HEK293 (cell line): ENCODE results near the gene LDLR.

Experiments used
- CTCF ChIA-PET: fragments of 350-600 bp; formaldehyde crosslinking; extraction: SDS; loops from one replicate; lab custom pipeline; 2021; ENCODE audit warnings: antibody characterized with exemption; lab: Yijun Ruan, JAX
- POLR2A ChIA-PET: fragments of 300-600 bp; formaldehyde crosslinking; extraction: SDS; loops from one replicate; lab custom pipeline; 2020; ENCODE audit warnings: antibody characterized with exemption, inconsistent platforms; lab: Yijun Ruan, JAX
- H3K27ac ChIP-seq: fragments of 200-500 bp; sonication (Bioruptor generic); 2 replicates; pipeline ENCODE4 v1.5.1; 2014; ENCODE audit warnings: low read depth, low read length, control low read depth, inconsistent platforms; ENCODE audit errors: extremely low read depth
- H3K36me3 ChIP-seq, 2 experiments: fragments of 200-500 bp in 1 of 2; sonication (Bioruptor generic) in 1 of 2; 1 replicate in 1 of 2; 2 replicates in 1 of 2; pipeline ENCODE4 v1.5.1; 2014 to 2017; ENCODE audit warnings: inconsistent platforms in 2 of 2, low read length in 2 of 2; ENCODE audit not compliant: control insufficient read depth in 2 of 2, insufficient read depth in 1 of 2
- H3K4me1 ChIP-seq: fragments of 200-500 bp; sonication (Bioruptor generic); 2 replicates; pipeline ENCODE4 v1.5.1; 2014; ENCODE audit warnings: mild to moderate bottlenecking, low read length, inconsistent platforms; ENCODE audit not compliant: control insufficient read depth, insufficient read depth
- H3K4me3 ChIP-seq: 2 replicates; pipeline ENCODE4 v1.5.1; 2011; ENCODE audit warnings: low read depth, mild to moderate bottlenecking, control low read depth, low read length, moderate library complexity
- H3K9me3 ChIP-seq: fragments of 200-500 bp; sonication (Bioruptor generic); 2 replicates; pipeline ENCODE4 v1.5.1; 2014; ENCODE audit warnings: low read depth, low read length, inconsistent platforms; ENCODE audit not compliant: control insufficient read depth, insufficient read depth
- GLI4 ChIP-seq: fragments of 450-650 bp; formaldehyde crosslinking; IDR thresholded peaks from 2 replicates; pipeline ENCODE4 v1.5.1; 2016; ENCODE audit warnings: missing biosample characterization, missing genetic modification characterization
- KLF16 ChIP-seq: fragments of 450-650 bp; formaldehyde crosslinking; IDR thresholded peaks from 2 replicates; pipeline ENCODE4 v1.5.1; 2017; ENCODE audit warnings: missing biosample characterization, missing genetic modification characterization
- MEIS1 ChIP-seq: sonication (generic); formaldehyde crosslinking; IDR thresholded peaks from 2 replicates; pipeline ENCODE4 v1.8.1; 2022; ENCODE audit warnings: missing genetic modification reagents, mild to moderate bottlenecking, borderline replicate concordance
- OVOL3 ChIP-seq: fragments of 450-650 bp; formaldehyde crosslinking; IDR thresholded peaks from 2 replicates; pipeline ENCODE4 v1.5.1; 2016; ENCODE audit warnings: missing biosample characterization, missing genetic modification characterization
- PRDM1 ChIP-seq: fragments of 450-650 bp; formaldehyde crosslinking; IDR thresholded peaks from 2 replicates; pipeline ENCODE4; 2016; ENCODE audit warnings: missing biosample characterization, missing genetic modification characterization
- SP2 ChIP-seq: fragments of 450-650 bp; formaldehyde crosslinking; IDR thresholded peaks from 2 replicates; pipeline ENCODE4 v1.5.1; 2016; ENCODE audit warnings: missing biosample characterization, missing genetic modification characterization
- WT1 ChIP-seq: fragments of 450-650 bp; formaldehyde crosslinking; IDR thresholded peaks from 2 replicates; pipeline ENCODE4 v1.5.1; 2016; ENCODE audit warnings: missing biosample characterization, missing genetic modification characterization
- ZNF24 ChIP-seq: fragments of 450-650 bp; formaldehyde crosslinking; IDR thresholded peaks from 2 replicates; pipeline ENCODE4 v1.5.1; 2016; ENCODE audit warnings: missing biosample characterization, missing genetic modification characterization
- ZNF416 ChIP-seq: fragments of 450-650 bp; formaldehyde crosslinking; IDR thresholded peaks from 2 replicates; pipeline ENCODE4 v1.5.1; 2016; ENCODE audit warnings: missing biosample characterization, missing genetic modification characterization
- ZNF555 ChIP-seq: fragments of 450-650 bp; formaldehyde crosslinking; conservative IDR thresholded peaks from 2 replicates; pipeline ENCODE4 v1.5.1; 2017; ENCODE audit warnings: missing biosample characterization, mild to moderate bottlenecking, missing genetic modification characterization, inconsistent platforms
- ZNF560 ChIP-seq: fragments of 450-650 bp; formaldehyde crosslinking; IDR thresholded peaks from 2 replicates; pipeline ENCODE4 v1.5.1; 2017; ENCODE audit warnings: missing biosample characterization, missing genetic modification characterization, borderline replicate concordance
- ZNF664 ChIP-seq: fragments of 450-650 bp; formaldehyde crosslinking; IDR thresholded peaks from 2 replicates; pipeline ENCODE4 v1.5.1; 2016; ENCODE audit warnings: missing biosample characterization, missing genetic modification characterization
- ZNF791 ChIP-seq: fragments of 450-650 bp; formaldehyde crosslinking; IDR thresholded peaks from 2 replicates; pipeline ENCODE4 v1.5.1; 2016; ENCODE audit warnings: missing biosample characterization, missing genetic modification characterization
- ZNF830 ChIP-seq: fragments of 450-650 bp; IDR thresholded peaks from 2 replicates; pipeline ENCODE4 v1.5.0; 2018; ENCODE audit warnings: missing biosample characterization, missing genetic modification characterization, low read depth, mild to moderate bottlenecking, moderate library complexity
- TF ChIP-seq, protein P1 (sequence below): fragments of 450-650 bp; formaldehyde crosslinking; IDR thresholded peaks from 2 replicates; pipeline ENCODE4 v1.5.1; 2016; ENCODE audit warnings: missing biosample characterization, missing genetic modification characterization
- TF ChIP-seq, protein P2 (sequence below): fragments of 450-650 bp; formaldehyde crosslinking; IDR thresholded peaks from 2 replicates; pipeline ENCODE4 v1.5.1; 2017; ENCODE audit warnings: missing biosample characterization, missing genetic modification characterization
- TF ChIP-seq, protein P3 (sequence below): fragments of 450-650 bp; formaldehyde crosslinking; IDR thresholded peaks from 2 replicates; pipeline ENCODE4 v1.5.1; 2016; ENCODE audit warnings: missing biosample characterization, missing genetic modification characterization, low read depth
- TF ChIP-seq, protein P4 (sequence below): fragments of 450-650 bp; formaldehyde crosslinking; IDR thresholded peaks from 2 replicates; pipeline ENCODE4 v1.5.1; 2016; ENCODE audit warnings: missing biosample characterization, missing genetic modification characterization
- TF ChIP-seq, protein P5 (sequence below): fragments of 450-650 bp; formaldehyde crosslinking; IDR thresholded peaks from 2 replicates; pipeline ENCODE4 v1.5.1; 2016; ENCODE audit warnings: missing biosample characterization, missing genetic modification characterization
- TF ChIP-seq, protein P6 (sequence below): fragments of 450-650 bp; IDR thresholded peaks from 2 replicates; pipeline ENCODE4 v1.5.1; 2018; ENCODE audit warnings: missing biosample characterization, missing genetic modification characterization
- TF ChIP-seq, protein P7 (sequence below): fragments of 450-650 bp; formaldehyde crosslinking; IDR thresholded peaks from 2 replicates; pipeline ENCODE4 v1.5.1; 2017; ENCODE audit warnings: missing biosample characterization, missing genetic modification characterization
- TF ChIP-seq, protein P8 (sequence below): fragments of 450-650 bp; formaldehyde crosslinking; IDR thresholded peaks from 2 replicates; pipeline ENCODE4 v1.5.1; 2016; ENCODE audit warnings: missing biosample characterization, missing genetic modification characterization

LDLR gene

DNA sequence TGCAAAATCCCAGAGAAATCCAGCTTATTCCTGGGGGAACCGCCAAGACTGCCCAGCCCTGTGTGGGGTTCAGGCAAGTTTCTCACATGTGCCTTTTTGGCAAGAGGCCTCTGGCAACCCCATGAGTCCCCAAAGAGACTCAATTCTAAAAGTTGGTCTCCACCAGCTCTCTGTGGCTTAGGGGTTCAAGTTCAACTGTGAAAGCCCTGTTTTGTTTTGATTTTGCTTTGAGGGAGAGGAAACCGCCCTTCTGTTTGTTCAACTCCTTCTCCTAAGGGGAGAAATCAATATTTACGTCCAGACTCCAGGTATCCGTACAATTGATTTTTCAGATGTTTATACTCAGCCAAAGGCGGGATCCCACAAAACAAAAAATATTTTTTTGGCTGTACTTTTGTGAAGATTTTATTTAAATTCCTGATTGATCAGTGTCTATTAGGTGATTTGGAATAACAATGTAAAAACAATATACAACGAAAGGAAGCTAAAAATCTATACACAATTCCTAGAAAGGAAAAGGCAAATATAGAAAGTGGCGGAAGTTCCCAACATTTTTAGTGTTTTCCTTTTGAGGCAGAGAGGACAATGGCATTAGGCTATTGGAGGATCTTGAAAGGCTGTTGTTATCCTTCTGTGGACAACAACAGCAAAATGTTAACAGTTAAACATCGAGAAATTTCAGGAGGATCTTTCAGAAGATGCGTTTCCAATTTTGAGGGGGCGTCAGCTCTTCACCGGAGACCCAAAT lies 583 bp upstream of the LDLR start:
- Histone ChIP-seq H3K4me1 (peaks cover 10% of the 10 kb centered on the region; the same call in 1 of the 2 replicates), H3K4me3 (no peak overlapping the region), H3K9me3 (no peaks in the 10 kb centered on the region), H3K27ac (peak overlapping the region; percentile 90), H3K36me3 (no peaks in the 10 kb centered on the region; a peak in 1 of 3 replicates)
- POLR2A ChIA-PET: interaction anchor here (1.0 to 1.5 kb wide), 3 partner anchors 9 to 152 kb away, joined by 3 to 5 read pairs (median 4); no protein-coding TSS in a partner anchor
- CTCF ChIA-PET: interaction anchor here (0.7 to 2.6 kb wide), 3 partner anchors 21 to 53 kb away, joined by 4 to 13 read pairs (median 6); no protein-coding TSS in a partner anchor
- TF ChIP-seq OVOL3 (tag by site-specific recombination) (no peak; the same call in 1 of the 2 replicates), KLF16 (tag by site-specific recombination) (no peak), ZNF560 (tag by site-specific recombination) (no peak), ZNF24 (tag by site-specific recombination) (no peak), ZNF416 (tag by site-specific recombination) (no peak), ZNF555 (tag by site-specific recombination) (no peak), WT1 (tag by site-specific recombination) (0 out of 2 replicates have a peak, but pooled peaks have one; percentile 13), ZNF830 (tag by site-specific recombination) (no peak), GLI4 (tag by site-specific recombination) (no peak), MEIS1 (no peak), ZNF664 (tag by site-specific recombination) (no peak), ZNF791 (tag by site-specific recombination) (no peak), PRDM1 (peak; percentile 84), SP2 (no peak)
- TF ChIP-seq, protein P1, sequence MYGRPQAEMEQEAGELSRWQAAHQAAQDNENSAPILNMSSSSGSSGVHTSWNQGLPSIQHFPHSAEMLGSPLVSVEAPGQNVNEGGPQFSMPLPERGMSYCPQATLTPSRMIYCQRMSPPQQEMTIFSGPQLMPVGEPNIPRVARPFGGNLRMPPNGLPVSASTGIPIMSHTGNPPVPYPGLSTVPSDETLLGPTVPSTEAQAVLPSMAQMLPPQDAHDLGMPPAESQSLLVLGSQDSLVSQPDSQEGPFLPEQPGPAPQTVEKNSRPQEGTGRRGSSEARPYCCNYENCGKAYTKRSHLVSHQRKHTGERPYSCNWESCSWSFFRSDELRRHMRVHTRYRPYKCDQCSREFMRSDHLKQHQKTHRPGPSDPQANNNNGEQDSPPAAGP (tag by site-specific recombination): no peak
- TF ChIP-seq, protein P2, sequence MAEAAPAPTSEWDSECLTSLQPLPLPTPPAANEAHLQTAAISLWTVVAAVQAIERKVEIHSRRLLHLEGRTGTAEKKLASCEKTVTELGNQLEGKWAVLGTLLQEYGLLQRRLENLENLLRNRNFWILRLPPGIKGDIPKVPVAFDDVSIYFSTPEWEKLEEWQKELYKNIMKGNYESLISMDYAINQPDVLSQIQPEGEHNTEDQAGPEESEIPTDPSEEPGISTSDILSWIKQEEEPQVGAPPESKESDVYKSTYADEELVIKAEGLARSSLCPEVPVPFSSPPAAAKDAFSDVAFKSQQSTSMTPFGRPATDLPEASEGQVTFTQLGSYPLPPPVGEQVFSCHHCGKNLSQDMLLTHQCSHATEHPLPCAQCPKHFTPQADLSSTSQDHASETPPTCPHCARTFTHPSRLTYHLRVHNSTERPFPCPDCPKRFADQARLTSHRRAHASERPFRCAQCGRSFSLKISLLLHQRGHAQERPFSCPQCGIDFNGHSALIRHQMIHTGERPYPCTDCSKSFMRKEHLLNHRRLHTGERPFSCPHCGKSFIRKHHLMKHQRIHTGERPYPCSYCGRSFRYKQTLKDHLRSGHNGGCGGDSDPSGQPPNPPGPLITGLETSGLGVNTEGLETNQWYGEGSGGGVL (tag by site-specific recombination): no peak
- TF ChIP-seq, protein P3, sequence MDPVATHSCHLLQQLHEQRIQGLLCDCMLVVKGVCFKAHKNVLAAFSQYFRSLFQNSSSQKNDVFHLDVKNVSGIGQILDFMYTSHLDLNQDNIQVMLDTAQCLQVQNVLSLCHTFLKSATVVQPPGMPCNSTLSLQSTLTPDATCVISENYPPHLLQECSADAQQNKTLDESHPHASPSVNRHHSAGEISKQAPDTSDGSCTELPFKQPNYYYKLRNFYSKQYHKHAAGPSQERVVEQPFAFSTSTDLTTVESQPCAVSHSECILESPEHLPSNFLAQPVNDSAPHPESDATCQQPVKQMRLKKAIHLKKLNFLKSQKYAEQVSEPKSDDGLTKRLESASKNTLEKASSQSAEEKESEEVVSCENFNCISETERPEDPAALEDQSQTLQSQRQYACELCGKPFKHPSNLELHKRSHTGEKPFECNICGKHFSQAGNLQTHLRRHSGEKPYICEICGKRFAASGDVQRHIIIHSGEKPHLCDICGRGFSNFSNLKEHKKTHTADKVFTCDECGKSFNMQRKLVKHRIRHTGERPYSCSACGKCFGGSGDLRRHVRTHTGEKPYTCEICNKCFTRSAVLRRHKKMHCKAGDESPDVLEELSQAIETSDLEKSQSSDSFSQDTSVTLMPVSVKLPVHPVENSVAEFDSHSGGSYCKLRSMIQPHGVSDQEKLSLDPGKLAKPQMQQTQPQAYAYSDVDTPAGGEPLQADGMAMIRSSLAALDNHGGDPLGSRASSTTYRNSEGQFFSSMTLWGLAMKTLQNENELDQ (tag by site-specific recombination): no peak
- TF ChIP-seq, protein P4, sequence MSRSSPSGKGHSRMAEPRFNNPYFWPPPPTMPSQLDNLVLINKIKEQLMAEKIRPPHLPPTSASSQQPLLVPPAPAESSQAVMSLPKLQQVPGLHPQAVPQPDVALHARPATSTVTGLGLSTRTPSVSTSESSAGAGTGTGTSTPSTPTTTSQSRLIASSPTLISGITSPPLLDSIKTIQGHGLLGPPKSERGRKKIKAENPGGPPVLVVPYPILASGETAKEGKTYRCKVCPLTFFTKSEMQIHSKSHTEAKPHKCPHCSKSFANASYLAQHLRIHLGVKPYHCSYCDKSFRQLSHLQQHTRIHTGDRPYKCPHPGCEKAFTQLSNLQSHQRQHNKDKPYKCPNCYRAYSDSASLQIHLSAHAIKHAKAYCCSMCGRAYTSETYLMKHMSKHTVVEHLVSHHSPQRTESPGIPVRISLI (tag by site-specific recombination): no peak
- TF ChIP-seq, protein P5, sequence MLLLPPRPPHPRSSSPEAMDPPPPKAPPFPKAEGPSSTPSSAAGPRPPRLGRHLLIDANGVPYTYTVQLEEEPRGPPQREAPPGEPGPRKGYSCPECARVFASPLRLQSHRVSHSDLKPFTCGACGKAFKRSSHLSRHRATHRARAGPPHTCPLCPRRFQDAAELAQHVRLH (tag by site-specific recombination): no peak
- TF ChIP-seq, protein P6, sequence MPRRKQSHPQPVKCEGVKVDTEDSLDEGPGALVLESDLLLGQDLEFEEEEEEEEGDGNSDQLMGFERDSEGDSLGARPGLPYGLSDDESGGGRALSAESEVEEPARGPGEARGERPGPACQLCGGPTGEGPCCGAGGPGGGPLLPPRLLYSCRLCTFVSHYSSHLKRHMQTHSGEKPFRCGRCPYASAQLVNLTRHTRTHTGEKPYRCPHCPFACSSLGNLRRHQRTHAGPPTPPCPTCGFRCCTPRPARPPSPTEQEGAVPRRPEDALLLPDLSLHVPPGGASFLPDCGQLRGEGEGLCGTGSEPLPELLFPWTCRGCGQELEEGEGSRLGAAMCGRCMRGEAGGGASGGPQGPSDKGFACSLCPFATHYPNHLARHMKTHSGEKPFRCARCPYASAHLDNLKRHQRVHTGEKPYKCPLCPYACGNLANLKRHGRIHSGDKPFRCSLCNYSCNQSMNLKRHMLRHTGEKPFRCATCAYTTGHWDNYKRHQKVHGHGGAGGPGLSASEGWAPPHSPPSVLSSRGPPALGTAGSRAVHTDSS: no peak
- TF ChIP-seq, protein P7, sequence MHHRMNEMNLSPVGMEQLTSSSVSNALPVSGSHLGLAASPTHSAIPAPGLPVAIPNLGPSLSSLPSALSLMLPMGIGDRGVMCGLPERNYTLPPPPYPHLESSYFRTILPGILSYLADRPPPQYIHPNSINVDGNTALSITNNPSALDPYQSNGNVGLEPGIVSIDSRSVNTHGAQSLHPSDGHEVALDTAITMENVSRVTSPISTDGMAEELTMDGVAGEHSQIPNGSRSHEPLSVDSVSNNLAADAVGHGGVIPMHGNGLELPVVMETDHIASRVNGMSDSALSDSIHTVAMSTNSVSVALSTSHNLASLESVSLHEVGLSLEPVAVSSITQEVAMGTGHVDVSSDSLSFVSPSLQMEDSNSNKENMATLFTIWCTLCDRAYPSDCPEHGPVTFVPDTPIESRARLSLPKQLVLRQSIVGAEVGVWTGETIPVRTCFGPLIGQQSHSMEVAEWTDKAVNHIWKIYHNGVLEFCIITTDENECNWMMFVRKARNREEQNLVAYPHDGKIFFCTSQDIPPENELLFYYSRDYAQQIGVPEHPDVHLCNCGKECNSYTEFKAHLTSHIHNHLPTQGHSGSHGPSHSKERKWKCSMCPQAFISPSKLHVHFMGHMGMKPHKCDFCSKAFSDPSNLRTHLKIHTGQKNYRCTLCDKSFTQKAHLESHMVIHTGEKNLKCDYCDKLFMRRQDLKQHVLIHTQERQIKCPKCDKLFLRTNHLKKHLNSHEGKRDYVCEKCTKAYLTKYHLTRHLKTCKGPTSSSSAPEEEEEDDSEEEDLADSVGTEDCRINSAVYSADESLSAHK (tag by site-specific recombination): no peak
- TF ChIP-seq, protein P8, sequence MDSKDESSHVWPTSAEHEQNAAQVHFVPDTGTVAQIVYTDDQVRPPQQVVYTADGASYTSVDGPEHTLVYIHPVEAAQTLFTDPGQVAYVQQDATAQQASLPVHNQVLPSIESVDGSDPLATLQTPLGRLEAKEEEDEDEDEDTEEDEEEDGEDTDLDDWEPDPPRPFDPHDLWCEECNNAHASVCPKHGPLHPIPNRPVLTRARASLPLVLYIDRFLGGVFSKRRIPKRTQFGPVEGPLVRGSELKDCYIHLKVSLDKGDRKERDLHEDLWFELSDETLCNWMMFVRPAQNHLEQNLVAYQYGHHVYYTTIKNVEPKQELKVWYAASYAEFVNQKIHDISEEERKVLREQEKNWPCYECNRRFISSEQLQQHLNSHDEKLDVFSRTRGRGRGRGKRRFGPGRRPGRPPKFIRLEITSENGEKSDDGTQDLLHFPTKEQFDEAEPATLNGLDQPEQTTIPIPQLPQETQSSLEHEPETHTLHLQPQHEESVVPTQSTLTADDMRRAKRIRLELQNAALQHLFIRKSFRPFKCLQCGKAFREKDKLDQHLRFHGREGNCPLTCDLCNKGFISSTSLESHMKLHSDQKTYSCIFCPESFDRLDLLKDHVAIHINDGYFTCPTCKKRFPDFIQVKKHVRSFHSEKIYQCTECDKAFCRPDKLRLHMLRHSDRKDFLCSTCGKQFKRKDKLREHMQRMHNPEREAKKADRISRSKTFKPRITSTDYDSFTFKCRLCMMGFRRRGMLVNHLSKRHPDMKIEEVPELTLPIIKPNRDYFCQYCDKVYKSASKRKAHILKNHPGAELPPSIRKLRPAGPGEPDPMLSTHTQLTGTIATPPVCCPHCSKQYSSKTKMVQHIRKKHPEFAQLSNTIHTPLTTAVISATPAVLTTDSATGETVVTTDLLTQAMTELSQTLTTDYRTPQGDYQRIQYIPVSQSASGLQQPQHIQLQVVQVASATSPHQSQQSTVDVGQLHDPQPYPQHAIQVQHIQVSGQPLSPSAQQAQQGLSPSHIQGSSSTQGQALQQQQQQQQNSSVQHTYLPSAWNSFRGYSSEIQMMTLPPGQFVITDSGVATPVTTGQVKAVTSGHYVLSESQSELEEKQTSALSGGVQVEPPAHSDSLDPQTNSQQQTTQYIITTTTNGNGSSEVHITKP (tag by site-specific recombination): no peak
